ENCODE data around the gene SPATA2.

- TF ChIP-seq POLR2A (IDR thresholded peaks at IDR 0.05): no peak
- TF ChIP-seq, protein P1, sequence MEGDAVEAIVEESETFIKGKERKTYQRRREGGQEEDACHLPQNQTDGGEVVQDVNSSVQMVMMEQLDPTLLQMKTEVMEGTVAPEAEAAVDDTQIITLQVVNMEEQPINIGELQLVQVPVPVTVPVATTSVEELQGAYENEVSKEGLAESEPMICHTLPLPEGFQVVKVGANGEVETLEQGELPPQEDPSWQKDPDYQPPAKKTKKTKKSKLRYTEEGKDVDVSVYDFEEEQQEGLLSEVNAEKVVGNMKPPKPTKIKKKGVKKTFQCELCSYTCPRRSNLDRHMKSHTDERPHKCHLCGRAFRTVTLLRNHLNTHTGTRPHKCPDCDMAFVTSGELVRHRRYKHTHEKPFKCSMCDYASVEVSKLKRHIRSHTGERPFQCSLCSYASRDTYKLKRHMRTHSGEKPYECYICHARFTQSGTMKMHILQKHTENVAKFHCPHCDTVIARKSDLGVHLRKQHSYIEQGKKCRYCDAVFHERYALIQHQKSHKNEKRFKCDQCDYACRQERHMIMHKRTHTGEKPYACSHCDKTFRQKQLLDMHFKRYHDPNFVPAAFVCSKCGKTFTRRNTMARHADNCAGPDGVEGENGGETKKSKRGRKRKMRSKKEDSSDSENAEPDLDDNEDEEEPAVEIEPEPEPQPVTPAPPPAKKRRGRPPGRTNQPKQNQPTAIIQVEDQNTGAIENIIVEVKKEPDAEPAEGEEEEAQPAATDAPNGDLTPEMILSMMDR (IDR thresholded peaks at IDR 0.05): no peak
Measured at GRCh38 chr20:49955167-49955566, 39.8 kb upstream of the SPATA2 start.

Data from esophagus squamous epithelium (tissue), 4 donors.